Progenitor cell of endocrine pancreas (in vitro differentiated cells): Measurements from ENCODE around the gene SRGN. TPM values are rescaled to one million over a fixed set of nuclear protein-coding genes. Genes with fewer than 3 reads are reported as not detected.

Source experiments
- DNase-seq: peaks from one replicate; pipeline ENCODE4 v3.0.0; 2021; ENCODE audit warnings: low spot score; ENCODE audit not compliant: unreplicated experiment
- H3K27ac Mint-ChIP-seq: 2 replicates; pipeline ENCODE4 v1.8.0; 2021; ENCODE audit warnings: mild to moderate bottlenecking, moderate library complexity, mixed read lengths
- H3K27me3 Mint-ChIP-seq: 2 replicates; pipeline ENCODE4 v1.8.0; 2021; ENCODE audit warnings: mixed read lengths
- H3K36me3 Mint-ChIP-seq: 2 replicates; pipeline ENCODE4 v1.8.0; 2022; ENCODE audit warnings: mixed read lengths; ENCODE audit not compliant: insufficient read depth
- H3K4me1 Mint-ChIP-seq: 2 replicates; pipeline ENCODE4 v1.8.0; 2021; ENCODE audit warnings: low read depth, mixed read lengths
- H3K4me3 Mint-ChIP-seq: 2 replicates; pipeline ENCODE4 v1.8.0; 2021; ENCODE audit warnings: low read depth, mild to moderate bottlenecking, moderate library complexity, mixed read lengths
- H3K9me3 Mint-ChIP-seq: 2 replicates; pipeline ENCODE4 v1.8.0; 2021; ENCODE audit warnings: low read depth, mixed read lengths
- total RNA-seq: library from RNA; stranded (reverse); gene quantifications from 2 replicates; pipeline ENCODE4 v1.2.1, GENCODE V29; 2021
- TF ChIP-seq, protein P1 (sequence below): fragments of 200-600 bp; sonication (generic); IDR thresholded peaks from one replicate; pipeline ENCODE4 v1.5.0; 2021; ENCODE audit warnings: antibody characterized with exemption, mild to moderate bottlenecking; ENCODE audit not compliant: unreplicated experiment

The SRGN gene
- total RNA-seq, 1 donor from 2014 or later = not detected

GRCh38 chr10:69101451-69102095, 13.7 kb downstream of the SRGN start:
- TF ChIP-seq, protein P1, sequence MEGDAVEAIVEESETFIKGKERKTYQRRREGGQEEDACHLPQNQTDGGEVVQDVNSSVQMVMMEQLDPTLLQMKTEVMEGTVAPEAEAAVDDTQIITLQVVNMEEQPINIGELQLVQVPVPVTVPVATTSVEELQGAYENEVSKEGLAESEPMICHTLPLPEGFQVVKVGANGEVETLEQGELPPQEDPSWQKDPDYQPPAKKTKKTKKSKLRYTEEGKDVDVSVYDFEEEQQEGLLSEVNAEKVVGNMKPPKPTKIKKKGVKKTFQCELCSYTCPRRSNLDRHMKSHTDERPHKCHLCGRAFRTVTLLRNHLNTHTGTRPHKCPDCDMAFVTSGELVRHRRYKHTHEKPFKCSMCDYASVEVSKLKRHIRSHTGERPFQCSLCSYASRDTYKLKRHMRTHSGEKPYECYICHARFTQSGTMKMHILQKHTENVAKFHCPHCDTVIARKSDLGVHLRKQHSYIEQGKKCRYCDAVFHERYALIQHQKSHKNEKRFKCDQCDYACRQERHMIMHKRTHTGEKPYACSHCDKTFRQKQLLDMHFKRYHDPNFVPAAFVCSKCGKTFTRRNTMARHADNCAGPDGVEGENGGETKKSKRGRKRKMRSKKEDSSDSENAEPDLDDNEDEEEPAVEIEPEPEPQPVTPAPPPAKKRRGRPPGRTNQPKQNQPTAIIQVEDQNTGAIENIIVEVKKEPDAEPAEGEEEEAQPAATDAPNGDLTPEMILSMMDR = no peak
- no peak overlapping the region for H3K4me3 Mint-ChIP-seq
- DNase-seq = no peak
- no peaks in the 10 kb centered on the region for H3K4me1 Mint-ChIP-seq
- peaks cover 16% of the 10 kb centered on the region for H3K27me3 Mint-ChIP-seq
- no peaks in the 10 kb centered on the region for H3K36me3 Mint-ChIP-seq
- H3K27ac Mint-ChIP-seq = no peak overlapping the region
- peaks cover 3% of the 10 kb centered on the region for H3K9me3 Mint-ChIP-seq

DNA sequence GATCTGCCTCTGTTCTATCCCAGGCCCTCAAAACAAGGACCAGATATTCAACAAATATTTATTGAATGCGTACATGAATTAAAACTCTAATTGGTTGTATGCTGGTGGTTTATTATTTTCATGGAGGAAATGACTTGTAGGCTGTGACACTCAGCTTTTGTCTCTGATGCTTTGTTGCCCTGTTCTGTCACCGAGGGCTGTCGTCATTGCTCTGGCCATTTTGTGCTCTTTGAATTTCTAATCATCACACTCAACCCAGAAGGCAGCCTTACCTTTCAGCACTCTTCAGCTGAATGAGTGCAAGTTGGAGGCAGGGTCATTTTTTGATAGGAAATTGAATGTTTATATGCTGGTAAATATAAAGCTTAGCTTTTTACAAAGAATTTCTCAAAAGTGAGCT, 14.5 kb downstream of the SRGN start:
- Mint-ChIP-seq H3K4me3 (no peak overlapping the region), H3K9me3 (peaks cover 3% of the 10 kb centered on the region)

DNA sequence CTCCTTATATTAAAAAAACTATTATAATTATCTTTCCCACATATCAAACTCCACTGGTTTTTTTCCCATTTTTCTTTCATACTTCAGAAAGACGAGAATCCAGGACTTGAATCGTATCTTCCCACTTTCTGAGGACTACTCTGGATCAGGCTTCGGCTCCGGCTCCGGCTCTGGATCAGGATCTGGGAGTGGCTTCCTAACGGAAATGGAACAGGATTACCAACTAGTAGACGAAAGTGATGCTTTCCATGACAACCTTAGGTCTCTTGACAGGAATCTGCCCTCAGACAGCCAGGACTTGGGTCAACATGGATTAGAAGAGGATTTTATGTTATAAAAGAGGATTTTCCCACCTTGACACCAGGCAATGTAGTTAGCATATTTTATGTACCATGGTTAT, 15.9 kb downstream of the SRGN start:
- H3K9me3 Mint-ChIP-seq = peaks cover 3% of the 10 kb centered on the region
- H3K4me3 Mint-ChIP-seq = no peak overlapping the region
- no peaks in the 10 kb centered on the region for H3K4me1 Mint-ChIP-seq
- H3K27ac Mint-ChIP-seq = no peak overlapping the region
- peaks cover 11% of the 10 kb centered on the region for H3K27me3 Mint-ChIP-seq
- no peaks in the 10 kb centered on the region for H3K36me3 Mint-ChIP-seq
- TF ChIP-seq, protein P1 = no peak
- no peak for DNase-seq

More for the DNA sequence above, 14.5 kb downstream of the SRGN start:
- no peak overlapping the region for H3K27ac Mint-ChIP-seq
- TF ChIP-seq, protein P1 = no peak
- H3K4me1 Mint-ChIP-seq = no peaks in the 10 kb centered on the region
- peaks cover 16% of the 10 kb centered on the region for H3K27me3 Mint-ChIP-seq
- DNase-seq = no peak
- no peaks in the 10 kb centered on the region for H3K36me3 Mint-ChIP-seq

GRCh38 chr10:69104994-69105790, 17.3 kb downstream of the SRGN start:
- peaks cover 11% of the 10 kb centered on the region for H3K27me3 Mint-ChIP-seq
- peaks cover 3% of the 10 kb centered on the region for H3K9me3 Mint-ChIP-seq
- H3K4me3 Mint-ChIP-seq = no peak overlapping the region
- H3K4me1 Mint-ChIP-seq = no peaks in the 10 kb centered on the region
- no peak overlapping the region for H3K27ac Mint-ChIP-seq
- no peaks in the 10 kb centered on the region for H3K36me3 Mint-ChIP-seq
- DNase-seq = no peak
- TF ChIP-seq, protein P1 = no peak

DNA sequence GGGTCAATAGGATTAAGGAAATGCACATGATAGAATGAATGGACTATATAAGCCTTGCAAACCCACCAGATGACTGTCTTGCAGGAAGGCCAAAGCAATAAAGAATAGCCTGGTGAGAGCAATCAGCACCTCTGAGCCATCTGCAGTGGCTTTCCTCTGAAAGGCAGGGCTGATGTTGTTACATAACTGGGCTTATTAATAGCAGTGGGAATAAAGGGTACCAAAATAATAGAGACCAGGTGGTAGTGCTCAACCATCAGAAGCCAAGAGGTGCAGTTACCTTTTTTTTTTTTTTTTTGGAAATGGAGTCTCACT, 19.2 kb downstream of the SRGN start:
- Mint-ChIP-seq H3K4me3 (no peak overlapping the region), H3K36me3 (no peaks in the 10 kb centered on the region), H3K27ac (no peak overlapping the region), H3K4me1 (no peaks in the 10 kb centered on the region), H3K9me3 (peaks cover 3% of the 10 kb centered on the region), H3K27me3 (peaks cover 13% of the 10 kb centered on the region)
- TF ChIP-seq, protein P1 = no peak
- DNase-seq = no peak
